ENCODE data around the gene PSMB5. TPM values are rescaled to one million over a fixed set of nuclear protein-coding genes. Genes with fewer than 3 reads are reported as not detected.
A peak's percentile ranks its signal among the peaks of the same experiment; 100 is the strongest.

Gene PSMB5
- total and polyA plus RNA-seq, 4 donors: 74.0 to 152 (median 95.4) TPM

DNA sequence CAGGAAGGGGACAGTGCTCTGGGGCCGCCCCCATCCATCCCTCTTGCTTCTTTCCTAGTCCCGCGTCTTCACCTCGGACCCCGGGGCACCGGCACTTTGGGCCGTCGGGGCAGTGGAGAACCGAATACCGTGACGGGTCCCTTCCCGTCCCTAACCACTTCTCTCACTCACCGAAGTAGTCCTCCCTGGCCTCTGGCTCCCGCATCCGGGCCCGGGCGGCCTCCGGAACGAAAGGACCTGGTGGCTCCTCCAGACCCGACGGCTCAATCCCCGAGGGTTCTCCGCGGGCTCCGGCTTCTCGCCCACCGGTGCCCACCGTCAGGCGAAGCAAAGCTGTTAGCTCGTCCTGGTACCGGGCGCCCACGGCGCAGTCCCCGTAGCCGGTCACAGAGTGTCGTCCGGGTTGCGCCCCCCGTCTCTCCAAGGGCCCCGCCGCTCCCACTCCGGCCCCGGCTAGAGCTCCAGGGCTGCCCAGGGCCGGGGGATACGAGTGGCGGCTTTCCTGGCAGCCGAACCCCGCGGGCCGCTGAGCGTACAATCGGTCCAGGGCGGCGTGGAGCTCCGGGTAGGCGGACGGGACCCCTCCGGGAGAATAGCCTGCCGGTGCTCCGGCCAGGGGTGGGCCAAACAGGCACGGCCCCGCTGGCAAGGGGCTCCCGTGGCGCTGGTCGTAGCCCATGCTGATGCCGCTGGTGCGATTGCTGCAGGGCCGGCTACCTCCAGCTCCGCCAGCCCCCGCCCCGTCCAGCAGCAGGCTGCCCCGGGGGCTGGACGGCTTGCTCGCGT, 53.4 kb downstream of the PSMB5 start:
- Histone ChIP-seq H3K36me3 (ENCODE audit: control insufficient read depth in 4 of 4, insufficient read depth in 3 of 4, low read depth in 1 of 4, low read length in 3 of 4) (no peaks in the 10 kb centered on the region), H3K4me1 (ENCODE audit: control insufficient read depth in 4 of 4, insufficient read depth in 4 of 4, low read length in 3 of 4) (peaks cover 14 to 83% (median 56%) of the 10 kb centered on the region in 4 donors), H3K27me3 (ENCODE audit: control insufficient read depth in 4 of 4, insufficient read depth in 4 of 4, low read length in 3 of 4) (no peaks in the 10 kb centered on the region), H3K4me3 (ENCODE audit: low read depth in 1 of 3, low read length in 3 of 3) (peak overlapping the region in 2 of 3 donors; percentile 88 to 97), H3K9ac (ENCODE audit: low read depth in 1 of 2, low read length in 2 of 2) (peak overlapping the region in 1 of 2 donors; percentile 57), H3K27ac (ENCODE audit: low read depth in 1 of 2, low read length in 2 of 2) (peak overlapping the region; percentile 68 to 75), H3K9me3 (ENCODE audit: control insufficient read depth in 4 of 4, low read length in 3 of 4) (no peaks in the 10 kb centered on the region)
- WGBS: 3% methylated on average over 76 of the region's 76 CpGs
- DNase-seq (ENCODE audit: low spot score): no peak
- TF ChIP-seq, protein P1, sequence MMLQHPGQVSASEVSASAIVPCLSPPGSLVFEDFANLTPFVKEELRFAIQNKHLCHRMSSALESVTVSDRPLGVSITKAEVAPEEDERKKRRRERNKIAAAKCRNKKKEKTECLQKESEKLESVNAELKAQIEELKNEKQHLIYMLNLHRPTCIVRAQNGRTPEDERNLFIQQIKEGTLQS (IDR thresholded peaks at IDR 0.05): no peak
- TF ChIP-seq GABPA (IDR thresholded peaks at IDR 0.05 in 1 of 2, conservative IDR thresholded peaks at IDR 0.05 in 1 of 2): no peak
- TF ChIP-seq, protein P2, sequence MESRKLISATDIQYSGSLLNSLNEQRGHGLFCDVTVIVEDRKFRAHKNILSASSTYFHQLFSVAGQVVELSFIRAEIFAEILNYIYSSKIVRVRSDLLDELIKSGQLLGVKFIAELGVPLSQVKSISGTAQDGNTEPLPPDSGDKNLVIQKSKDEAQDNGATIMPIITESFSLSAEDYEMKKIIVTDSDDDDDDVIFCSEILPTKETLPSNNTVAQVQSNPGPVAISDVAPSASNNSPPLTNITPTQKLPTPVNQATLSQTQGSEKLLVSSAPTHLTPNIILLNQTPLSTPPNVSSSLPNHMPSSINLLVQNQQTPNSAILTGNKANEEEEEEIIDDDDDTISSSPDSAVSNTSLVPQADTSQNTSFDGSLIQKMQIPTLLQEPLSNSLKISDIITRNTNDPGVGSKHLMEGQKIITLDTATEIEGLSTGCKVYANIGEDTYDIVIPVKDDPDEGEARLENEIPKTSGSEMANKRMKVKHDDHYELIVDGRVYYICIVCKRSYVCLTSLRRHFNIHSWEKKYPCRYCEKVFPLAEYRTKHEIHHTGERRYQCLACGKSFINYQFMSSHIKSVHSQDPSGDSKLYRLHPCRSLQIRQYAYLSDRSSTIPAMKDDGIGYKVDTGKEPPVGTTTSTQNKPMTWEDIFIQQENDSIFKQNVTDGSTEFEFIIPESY (IDR thresholded peaks at IDR 0.05): no peak
- TF ChIP-seq, protein P3, sequence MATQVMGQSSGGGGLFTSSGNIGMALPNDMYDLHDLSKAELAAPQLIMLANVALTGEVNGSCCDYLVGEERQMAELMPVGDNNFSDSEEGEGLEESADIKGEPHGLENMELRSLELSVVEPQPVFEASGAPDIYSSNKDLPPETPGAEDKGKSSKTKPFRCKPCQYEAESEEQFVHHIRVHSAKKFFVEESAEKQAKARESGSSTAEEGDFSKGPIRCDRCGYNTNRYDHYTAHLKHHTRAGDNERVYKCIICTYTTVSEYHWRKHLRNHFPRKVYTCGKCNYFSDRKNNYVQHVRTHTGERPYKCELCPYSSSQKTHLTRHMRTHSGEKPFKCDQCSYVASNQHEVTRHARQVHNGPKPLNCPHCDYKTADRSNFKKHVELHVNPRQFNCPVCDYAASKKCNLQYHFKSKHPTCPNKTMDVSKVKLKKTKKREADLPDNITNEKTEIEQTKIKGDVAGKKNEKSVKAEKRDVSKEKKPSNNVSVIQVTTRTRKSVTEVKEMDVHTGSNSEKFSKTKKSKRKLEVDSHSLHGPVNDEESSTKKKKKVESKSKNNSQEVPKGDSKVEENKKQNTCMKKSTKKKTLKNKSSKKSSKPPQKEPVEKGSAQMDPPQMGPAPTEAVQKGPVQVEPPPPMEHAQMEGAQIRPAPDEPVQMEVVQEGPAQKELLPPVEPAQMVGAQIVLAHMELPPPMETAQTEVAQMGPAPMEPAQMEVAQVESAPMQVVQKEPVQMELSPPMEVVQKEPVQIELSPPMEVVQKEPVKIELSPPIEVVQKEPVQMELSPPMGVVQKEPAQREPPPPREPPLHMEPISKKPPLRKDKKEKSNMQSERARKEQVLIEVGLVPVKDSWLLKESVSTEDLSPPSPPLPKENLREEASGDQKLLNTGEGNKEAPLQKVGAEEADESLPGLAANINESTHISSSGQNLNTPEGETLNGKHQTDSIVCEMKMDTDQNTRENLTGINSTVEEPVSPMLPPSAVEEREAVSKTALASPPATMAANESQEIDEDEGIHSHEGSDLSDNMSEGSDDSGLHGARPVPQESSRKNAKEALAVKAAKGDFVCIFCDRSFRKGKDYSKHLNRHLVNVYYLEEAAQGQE (IDR thresholded peaks at IDR 0.05): no peak

DNA sequence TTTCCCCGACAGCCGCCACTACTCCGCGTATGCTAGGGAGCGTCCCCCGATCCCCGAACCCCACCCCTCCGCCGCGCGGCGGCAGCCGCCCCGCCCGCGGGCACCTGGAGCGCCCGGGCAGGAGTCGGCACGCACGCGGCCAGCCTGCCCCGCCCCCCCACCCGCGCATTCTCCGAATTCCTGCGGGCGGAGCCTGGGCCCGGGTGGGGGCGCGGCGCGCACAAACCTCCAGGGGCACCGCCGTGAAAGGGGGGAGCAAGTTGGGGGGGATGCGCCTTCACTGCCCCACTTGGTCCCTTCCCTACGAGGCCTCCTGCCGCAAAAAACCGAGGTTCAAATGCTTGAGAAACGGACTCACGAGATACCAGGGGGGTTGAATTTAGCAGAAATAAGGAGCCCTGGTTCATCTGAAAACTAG, 54.0 kb downstream of the PSMB5 start:
- H3K4me1 ChIP-seq (ENCODE audit: control insufficient read depth in 4 of 4, insufficient read depth in 4 of 4, low read length in 3 of 4): peaks cover 14 to 84% (median 57%) of the 10 kb centered on the region in 4 donors
- WGBS: 1% methylated on average over 41 of the region's 41 CpGs
- TF ChIP-seq, protein P3 (IDR thresholded peaks at IDR 0.05): no peak
- TF ChIP-seq GABPA (IDR thresholded peaks at IDR 0.05 in 1 of 2, conservative IDR thresholded peaks at IDR 0.05 in 1 of 2) (no peak), YY1 (IDR thresholded peaks at IDR 0.05) (no peak), NR2F2 (IDR thresholded peaks at IDR 0.05) (no peak), RAD21 (IDR thresholded peaks at IDR 0.05) (no peak), FOXA1 (IDR thresholded peaks at IDR 0.05) (no peak), FOXA2 (IDR thresholded peaks at IDR 0.05) (no peak), JUND (IDR thresholded peaks at IDR 0.05) (no peak)
- TF ChIP-seq, protein P4, sequence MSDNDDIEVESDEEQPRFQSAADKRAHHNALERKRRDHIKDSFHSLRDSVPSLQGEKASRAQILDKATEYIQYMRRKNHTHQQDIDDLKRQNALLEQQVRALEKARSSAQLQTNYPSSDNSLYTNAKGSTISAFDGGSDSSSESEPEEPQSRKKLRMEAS (IDR thresholded peaks at IDR 0.05): no peak
- H3K9me3 ChIP-seq (ENCODE audit: control insufficient read depth in 4 of 4, low read length in 3 of 4): no peaks in the 10 kb centered on the region
- H3K27ac ChIP-seq (ENCODE audit: low read depth in 1 of 2, low read length in 2 of 2): peak overlapping the region; percentile 85 to 87
- DNase-seq (ENCODE audit: low spot score): no peak
- H3K9ac ChIP-seq (ENCODE audit: low read depth in 1 of 2, low read length in 2 of 2): peak overlapping the region in 1 of 2 donors; percentile 57
- no peaks in the 10 kb centered on the region for H3K27me3 ChIP-seq (ENCODE audit: control insufficient read depth in 4 of 4, insufficient read depth in 4 of 4, low read length in 3 of 4)
- H3K4me3 ChIP-seq (ENCODE audit: low read depth in 1 of 3, low read length in 3 of 3): peak overlapping the region in 2 of 3 donors; percentile 88 to 97
- no peaks in the 10 kb centered on the region for H3K36me3 ChIP-seq (ENCODE audit: control insufficient read depth in 4 of 4, insufficient read depth in 3 of 4, low read depth in 1 of 4, low read length in 3 of 4)
